Mucosa of stomach (tissue), 1 donor: ENCODE results near the gene CPT1C.
"Not testable (repeated sequence)": the region's sequence is repeated elsewhere in the genome, so short reads cannot be mapped to it uniquely, and the experiment has no call there.

Experiments
- H3K27me3 ChIP-seq: one replicate; pipeline ENCODE4 v1.7.0; 2013; ENCODE audit warnings: mild to moderate bottlenecking, low read length; ENCODE audit not compliant: control insufficient read depth, insufficient read depth
- H3K36me3 ChIP-seq: one replicate; pipeline ENCODE4 v1.7.0; 2013; ENCODE audit warnings: low read length; ENCODE audit not compliant: control insufficient read depth, insufficient read depth
- H3K4me1 ChIP-seq: one replicate; pipeline ENCODE4 v1.7.0; 2013; ENCODE audit warnings: mild to moderate bottlenecking, low read length; ENCODE audit not compliant: control insufficient read depth, insufficient read depth
- H3K4me3 ChIP-seq: one replicate; pipeline ENCODE4 v1.7.0; 2013; ENCODE audit warnings: low read length
- H3K9ac ChIP-seq: one replicate; pipeline ENCODE4 v1.7.0; 2013; ENCODE audit warnings: mild to moderate bottlenecking, low read length, moderate library complexity
- H3K9me3 ChIP-seq: one replicate; pipeline ENCODE4 v1.7.0; 2013; ENCODE audit warnings: mild to moderate bottlenecking, low read length, moderate library complexity; ENCODE audit not compliant: control insufficient read depth
- donor health status: Pancreatic carcinoma.

The CPT1C gene

DNA sequence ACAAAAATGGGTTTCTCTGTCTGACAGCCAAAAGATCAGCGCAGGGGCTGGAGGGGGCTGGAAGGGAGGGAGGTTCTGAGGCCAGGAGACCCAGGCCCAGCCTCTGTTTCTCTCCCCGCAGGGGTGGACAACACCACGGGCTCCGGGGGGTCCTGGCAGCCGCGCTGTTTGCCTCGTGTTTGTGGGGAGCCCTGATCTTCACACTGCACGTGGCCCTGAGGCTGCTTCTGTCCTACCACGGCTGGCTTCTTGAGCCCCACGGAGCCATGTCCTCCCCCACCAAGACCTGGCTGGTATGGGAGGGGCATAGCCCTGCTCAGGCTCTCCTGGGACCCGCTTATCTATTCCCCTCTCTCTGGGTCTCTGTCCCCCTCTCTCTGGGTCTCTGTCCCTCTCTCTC lies 9.6 kb downstream of the CPT1C start:
- H3K9ac ChIP-seq = no peak overlapping the region
- H3K36me3 ChIP-seq = no peaks in the 10 kb centered on the region
- H3K4me3 ChIP-seq = no peak overlapping the region
- H3K27me3 ChIP-seq = peaks cover 8% of the 10 kb centered on the region
- no peaks in the 10 kb centered on the region for H3K4me1 ChIP-seq
- H3K9me3 ChIP-seq = no peaks in the 10 kb centered on the region

DNA sequence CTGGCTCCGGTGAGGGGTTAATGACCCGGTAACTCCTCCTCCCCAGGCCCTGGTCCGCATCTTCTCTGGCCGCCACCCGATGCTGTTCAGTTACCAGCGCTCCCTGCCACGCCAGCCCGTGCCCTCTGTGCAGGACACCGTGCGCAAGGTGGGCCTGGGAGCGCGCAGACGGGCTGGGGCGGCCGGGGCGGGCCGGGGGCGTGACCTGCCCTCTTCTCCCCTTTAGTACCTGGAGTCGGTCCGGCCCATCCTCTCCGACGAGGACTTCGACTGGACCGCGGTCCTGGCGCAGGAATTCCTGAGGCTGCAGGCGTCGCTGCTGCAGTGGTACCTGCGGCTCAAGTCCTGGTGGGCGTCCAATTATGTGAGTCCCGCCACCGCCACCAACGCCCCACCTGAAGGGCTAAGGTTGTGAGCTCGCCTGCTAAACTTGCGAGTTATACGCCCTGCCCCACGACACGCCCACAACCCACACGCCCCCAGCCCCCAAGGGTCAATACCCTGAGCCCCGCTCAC lies 10.4 kb downstream of the CPT1C start:
- no peaks in the 10 kb centered on the region for H3K36me3 ChIP-seq
- H3K9ac ChIP-seq = no peak overlapping the region
- no peak overlapping the region for H3K4me3 ChIP-seq
- peaks cover 8% of the 10 kb centered on the region for H3K27me3 ChIP-seq
- no peaks in the 10 kb centered on the region for H3K9me3 ChIP-seq
- H3K4me1 ChIP-seq = no peaks in the 10 kb centered on the region

DNA sequence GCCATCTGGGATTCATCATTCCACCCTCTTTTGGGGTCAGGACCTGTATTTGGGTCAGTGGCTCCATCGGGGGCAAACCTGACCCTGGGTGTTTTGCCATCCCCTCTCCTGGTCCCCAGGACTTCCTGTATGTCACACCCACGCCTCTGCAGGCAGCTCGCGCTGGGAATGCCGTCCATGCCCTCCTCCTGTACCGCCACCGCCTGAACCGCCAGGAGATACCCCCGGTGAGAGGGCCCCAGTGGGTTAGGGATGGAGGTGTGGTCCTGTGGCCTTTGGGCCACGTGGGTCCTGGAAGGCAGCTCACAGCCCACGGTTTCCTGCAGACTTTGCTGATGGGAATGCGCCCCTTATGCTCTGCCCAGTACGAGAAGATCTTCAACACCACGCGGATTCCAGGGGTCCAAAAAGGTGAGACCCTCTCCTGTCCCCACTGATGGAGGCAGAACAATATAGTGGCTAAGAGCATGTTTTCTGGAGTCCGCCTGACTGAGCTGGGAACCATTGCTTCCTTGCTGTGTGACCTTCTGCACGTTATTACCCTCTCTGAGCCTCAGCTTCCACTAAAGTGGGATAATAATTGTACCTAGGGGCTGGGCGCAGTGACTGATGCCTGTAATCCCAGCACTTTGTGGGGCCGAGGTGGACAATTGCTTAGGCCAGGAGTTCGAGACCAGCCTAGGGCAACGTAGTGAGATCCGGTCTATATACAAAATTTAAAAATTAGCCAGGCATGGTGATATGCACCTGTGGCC lies 14.1 kb downstream of the CPT1C start:
- Histone ChIP-seq H3K4me3 (no peak overlapping the region), H3K4me1 (no peaks in the 10 kb centered on the region), H3K36me3 (no peaks in the 10 kb centered on the region), H3K9ac (no peak overlapping the region), H3K9me3 (no peaks in the 10 kb centered on the region), H3K27me3 (peaks cover 8% of the 10 kb centered on the region)

DNA sequence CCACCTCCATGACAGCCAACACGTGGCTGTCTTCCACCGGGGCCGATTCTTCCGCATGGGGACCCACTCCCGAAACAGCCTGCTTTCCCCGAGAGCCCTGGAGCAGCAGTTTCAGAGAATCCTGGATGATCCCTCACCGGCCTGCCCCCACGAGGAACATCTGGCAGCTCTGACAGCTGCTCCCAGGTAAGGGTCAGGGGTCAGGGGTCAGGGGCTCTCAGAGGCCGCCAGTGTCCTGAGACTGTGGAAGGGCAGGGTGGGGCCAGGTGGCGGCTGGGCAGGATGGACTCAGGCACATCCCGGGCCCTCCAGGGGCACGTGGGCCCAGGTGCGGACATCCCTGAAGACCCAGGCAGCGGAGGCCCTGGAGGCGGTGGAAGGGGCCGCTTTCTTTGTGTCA lies 15.0 kb downstream of the CPT1C start:
- no peaks in the 10 kb centered on the region for H3K4me1 ChIP-seq
- no peaks in the 10 kb centered on the region for H3K9me3 ChIP-seq
- H3K36me3 ChIP-seq = no peaks in the 10 kb centered on the region
- H3K27me3 ChIP-seq = peaks cover 1% of the 10 kb centered on the region
- no peak overlapping the region for H3K4me3 ChIP-seq
- H3K9ac ChIP-seq = no peak overlapping the region

DNA sequence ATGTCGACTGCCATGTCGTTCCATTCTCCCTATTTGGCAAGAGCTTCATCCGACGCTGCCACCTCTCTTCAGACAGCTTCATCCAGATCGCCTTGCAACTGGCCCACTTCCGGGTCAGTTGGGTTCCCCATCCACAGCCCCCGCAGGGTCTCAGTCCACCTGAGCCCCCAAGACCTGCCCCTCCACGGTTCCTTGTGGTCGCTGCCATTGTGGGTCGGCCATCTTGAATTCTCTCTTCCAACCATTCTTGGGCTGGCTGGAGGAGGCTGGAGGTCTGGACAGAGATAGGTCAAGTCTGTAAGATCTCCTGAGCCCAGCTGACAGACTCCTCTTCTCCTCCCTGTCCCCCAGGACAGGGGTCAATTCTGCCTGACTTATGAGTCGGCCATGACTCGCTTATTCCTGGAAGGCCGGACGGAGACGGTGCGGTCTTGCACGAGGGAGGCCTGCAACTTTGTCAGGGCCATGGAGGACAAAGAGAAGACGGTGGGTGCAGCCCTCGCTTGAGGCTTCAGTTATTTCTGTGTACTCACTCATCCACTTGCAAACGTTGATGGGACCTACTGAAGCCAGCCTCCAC lies 19.5 kb downstream of the CPT1C start:
- Histone ChIP-seq H3K4me1 (no peaks in the 10 kb centered on the region), H3K27me3 (no peaks in the 10 kb centered on the region), H3K36me3 (no peaks in the 10 kb centered on the region), H3K9me3 (no peaks in the 10 kb centered on the region), H3K4me3 (no peak overlapping the region), H3K9ac (no peak overlapping the region)

DNA sequence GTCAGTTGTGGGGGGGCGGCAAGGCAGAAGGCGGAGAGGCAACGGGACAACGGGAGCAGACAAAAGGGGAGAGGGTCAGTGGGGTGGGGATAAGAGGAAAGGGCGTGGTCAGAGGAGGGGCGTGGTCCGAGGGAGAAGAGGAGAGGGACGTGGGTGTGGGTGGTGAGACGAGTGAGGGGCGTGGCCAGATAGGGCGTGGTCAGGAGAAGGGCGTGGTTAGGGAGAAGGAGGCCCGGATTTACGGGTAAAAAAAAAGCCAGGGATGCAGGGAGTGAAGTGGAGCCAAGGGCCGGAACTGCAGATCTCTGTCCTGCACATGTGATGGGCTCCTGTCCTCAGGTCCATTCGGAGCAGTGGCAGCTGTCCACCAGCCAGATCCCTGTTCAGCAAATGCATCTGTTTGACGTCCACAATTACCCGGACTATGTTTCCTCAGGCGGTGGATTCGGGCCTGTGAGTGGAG lies 21.5 kb downstream of the CPT1C start:
- Histone ChIP-seq H3K9ac (no peak overlapping the region), H3K4me3 (no peak overlapping the region), H3K9me3 (no peaks in the 10 kb centered on the region), H3K36me3 (no peaks in the 10 kb centered on the region), H3K4me1 (no peaks in the 10 kb centered on the region), H3K27me3 (no peaks in the 10 kb centered on the region)

DNA sequence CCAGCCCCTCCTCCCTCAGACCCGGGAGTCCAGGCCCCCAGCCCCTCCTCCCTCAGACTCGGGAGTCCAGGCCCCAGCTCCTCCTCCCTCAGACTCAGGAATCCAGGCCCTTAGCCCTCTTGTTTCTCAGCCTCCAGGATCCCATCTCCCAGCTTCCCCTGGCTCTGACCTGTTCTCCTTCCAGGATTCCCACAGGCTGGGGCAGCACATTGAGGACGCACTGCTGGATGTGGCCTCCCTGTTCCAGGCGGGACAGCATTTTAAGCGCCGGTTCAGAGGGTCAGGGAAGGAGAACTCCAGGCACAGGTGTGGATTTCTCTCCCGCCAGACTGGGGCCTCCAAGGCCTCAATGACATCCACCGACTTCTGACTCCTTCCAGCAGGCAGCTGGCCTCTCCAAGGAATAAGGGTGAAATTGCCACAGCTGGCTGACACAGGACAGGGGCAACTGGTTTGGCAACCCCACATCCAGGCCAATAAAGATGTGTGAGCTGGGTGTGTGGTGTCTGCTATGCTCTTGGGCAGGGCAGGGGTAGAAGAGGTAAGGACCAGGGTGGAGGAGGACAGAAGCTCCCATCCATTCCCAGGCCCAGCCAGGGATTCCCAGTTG lies 22.4 kb downstream of the CPT1C start:
- H3K9me3 ChIP-seq = no peaks in the 10 kb centered on the region
- no peak overlapping the region for H3K4me3 ChIP-seq
- H3K27me3 ChIP-seq = no peaks in the 10 kb centered on the region
- H3K9ac ChIP-seq = no peak overlapping the region
- H3K36me3 ChIP-seq = no peaks in the 10 kb centered on the region
- no peaks in the 10 kb centered on the region for H3K4me1 ChIP-seq

DNA sequence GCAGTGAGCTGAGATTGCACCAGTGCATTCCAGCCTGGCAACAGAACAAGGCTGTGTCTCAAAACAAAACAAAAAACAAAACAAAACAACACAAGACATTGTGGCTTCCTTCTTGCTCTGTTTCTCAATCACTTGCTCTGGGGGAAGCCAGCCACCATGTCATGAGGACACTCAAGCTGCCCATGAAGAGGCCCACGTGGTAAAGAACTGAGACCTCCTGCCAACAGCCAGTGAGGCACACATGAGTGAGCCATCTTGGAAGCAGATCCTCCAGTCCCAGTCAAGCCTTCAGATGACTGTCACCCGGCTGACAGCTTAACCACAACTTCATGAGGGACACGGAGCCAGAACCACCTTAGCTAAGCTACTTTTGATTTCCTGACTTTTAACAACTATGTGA lies 25.2 kb downstream of the CPT1C start:
- Histone ChIP-seq H3K9ac (no peak overlapping the region), H3K4me3 (no peak overlapping the region), H3K36me3 (no peaks in the 10 kb centered on the region), H3K27me3 (no peaks in the 10 kb centered on the region), H3K4me1 (no peaks in the 10 kb centered on the region), H3K9me3 (no peaks in the 10 kb centered on the region)

DNA sequence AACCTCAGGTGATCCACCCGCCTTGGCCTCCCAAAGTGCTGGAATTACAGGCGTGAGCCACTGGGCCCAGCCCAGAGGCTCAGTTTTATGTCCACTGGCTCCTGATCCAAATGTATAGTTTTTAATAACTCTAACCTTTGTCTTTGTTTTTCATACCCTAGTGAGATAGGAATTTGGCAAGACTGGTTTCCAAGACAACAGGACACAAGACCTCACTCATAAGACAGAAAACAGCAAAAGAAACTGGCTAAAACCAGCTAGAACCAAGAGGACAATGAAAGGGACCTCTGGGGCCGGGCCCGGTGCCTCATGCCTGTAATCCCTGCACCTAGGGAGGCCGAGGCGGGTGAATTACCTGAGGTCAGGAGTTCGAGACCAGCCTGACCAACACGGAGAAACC lies 27.6 kb downstream of the CPT1C start:
- H3K9me3 ChIP-seq = no peaks in the 10 kb centered on the region
- H3K27me3 ChIP-seq = no peaks in the 10 kb centered on the region
- H3K4me3 ChIP-seq = no peak overlapping the region
- H3K9ac ChIP-seq = no peak overlapping the region
- no peaks in the 10 kb centered on the region for H3K36me3 ChIP-seq
- H3K4me1 ChIP-seq = no peaks in the 10 kb centered on the region

DNA sequence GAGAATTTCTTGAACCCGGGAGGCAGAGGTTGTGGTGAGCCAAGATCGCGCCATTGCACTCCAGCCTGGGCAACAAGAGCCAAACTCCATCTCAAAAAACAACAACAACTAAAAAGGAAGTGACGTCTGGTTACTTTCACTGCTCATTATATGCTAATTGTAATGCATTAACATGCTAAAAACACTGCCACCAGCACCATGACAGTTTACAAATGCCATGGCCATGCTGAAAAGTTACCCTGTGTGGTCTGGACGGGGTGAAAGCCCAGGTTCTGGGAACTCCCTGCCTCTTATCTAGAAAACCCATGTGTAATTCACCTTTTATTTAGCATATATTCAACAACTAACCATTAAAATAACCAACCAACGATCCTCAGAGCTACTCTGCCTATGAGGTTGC lies 28.1 kb downstream of the CPT1C start:
- no peaks in the 10 kb centered on the region for H3K36me3 ChIP-seq
- H3K4me3 ChIP-seq = no peak overlapping the region
- H3K9me3 ChIP-seq = no peaks in the 10 kb centered on the region
- no peaks in the 10 kb centered on the region for H3K27me3 ChIP-seq
- no peaks in the 10 kb centered on the region for H3K4me1 ChIP-seq
- H3K9ac ChIP-seq = no peak overlapping the region

DNA sequence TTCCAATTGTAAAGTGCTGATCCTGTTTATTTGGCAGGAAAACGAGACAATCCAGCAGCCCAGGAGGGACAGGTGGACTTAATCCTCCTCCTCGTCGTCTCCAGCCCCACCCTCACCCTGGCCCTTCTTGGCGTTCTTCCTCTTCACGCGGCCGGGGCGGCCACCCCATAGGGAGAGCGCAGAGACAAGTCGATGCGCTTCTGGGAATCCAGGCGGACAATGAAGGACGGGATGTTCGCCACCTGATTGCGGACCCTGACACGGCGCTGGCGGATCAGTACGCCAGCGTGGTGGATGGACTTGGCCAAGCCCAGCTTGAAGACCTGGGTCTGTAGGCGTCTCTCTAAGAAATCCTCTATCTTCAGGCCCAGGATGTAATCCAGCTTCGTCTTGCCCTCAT lies 28.5 kb downstream of the CPT1C start:
- H3K36me3 ChIP-seq, H3K9ac ChIP-seq, H3K27me3 ChIP-seq, H3K4me1 ChIP-seq, H3K9me3 ChIP-seq, H3K4me3 ChIP-seq: not testable (repeated sequence)

DNA sequence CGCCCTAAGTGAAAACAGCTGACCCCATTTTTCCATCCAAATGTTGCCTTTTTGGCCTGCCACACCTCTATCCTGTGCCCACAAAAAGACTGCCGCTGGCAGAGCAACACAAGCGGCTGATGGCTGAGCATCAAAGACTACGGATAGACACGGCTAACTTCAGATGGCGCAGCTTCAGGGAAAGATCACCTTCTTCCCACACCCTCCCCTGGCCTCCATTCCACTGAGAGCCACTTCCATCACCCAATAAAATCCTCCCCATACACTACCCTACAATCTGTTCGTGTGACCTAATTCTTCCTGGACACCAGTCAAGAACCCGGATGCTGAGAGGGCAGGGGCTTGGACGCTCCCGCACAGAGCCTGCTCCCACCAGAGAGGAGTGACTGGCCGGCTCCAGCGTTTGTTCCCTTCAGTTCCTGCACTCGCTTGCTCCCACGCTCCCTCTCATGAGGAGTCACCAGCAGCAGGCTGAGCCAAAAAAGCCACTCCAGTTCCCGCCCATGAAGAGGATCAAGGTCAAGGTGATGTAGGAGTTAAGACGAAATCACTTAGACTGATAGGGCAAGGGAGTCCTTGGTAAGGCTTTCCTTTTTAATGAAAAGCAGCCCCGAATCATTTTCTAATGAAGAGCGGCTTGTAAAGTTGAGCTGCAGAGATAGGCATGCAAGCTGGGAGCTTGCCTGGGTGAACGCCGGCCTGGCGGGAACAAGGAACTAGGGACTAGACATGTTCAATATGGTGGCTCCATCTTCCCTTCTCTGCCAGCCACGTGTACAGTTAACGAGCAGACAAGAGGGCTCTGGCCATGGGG lies 36.5 kb downstream of the CPT1C start:
- H3K9ac ChIP-seq = no peak overlapping the region
- H3K9me3 ChIP-seq = no peaks in the 10 kb centered on the region
- H3K4me1 ChIP-seq = no peaks in the 10 kb centered on the region
- H3K27me3 ChIP-seq = no peaks in the 10 kb centered on the region
- no peak overlapping the region for H3K4me3 ChIP-seq
- no peaks in the 10 kb centered on the region for H3K36me3 ChIP-seq
